ENCODE data around the gene FOXN4.
A peak's percentile ranks its signal among the peaks of the same experiment; 100 is the strongest.

Gene FOXN4

DNA sequence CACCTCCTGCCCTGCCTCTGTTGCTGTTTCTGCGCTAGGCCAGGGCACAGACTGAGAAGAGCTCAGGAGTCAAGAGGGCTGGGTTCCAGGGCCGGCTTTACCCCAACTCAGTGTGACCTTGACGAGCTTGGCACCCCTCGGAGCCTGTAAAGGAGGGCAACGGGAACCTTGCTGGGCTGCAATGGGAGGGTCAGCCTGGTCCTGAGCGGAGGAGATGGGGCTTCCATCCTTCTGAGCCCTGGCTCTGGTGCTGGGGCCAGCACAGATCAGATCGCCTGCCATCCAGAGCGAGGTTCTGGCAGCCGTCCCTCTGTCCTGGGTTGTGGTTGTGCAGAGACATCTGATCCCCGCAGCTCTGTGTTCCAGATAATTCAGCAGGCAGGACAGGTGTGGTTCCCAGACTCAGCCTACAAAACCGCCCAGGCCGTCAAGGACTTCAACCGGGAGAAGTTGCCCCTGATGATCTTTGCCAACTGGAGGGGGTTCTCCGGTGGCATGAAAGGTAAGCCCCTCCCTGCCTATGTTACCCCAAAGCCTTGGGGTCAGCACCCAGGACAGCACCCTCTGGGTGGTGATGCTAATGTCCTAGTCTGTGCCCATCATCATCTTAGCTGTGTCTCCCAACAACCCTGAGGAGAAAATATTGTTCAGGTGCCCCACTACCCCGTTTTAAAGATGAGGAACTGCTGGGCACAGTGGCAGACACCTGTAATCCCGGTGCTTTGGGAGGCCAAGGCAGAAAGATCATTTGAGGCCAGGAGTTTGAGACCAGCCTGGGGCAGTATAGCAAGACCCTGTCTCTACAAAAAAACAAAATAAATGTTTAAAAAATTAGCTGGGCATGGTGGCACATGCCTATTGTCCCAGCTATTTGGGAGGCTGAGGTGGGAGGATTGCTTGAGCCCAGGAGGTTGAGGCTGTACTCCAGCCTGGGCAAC lies 50.2 kb downstream of the FOXN4 start:
- DNase-seq (ENCODE audit: low read depth), result no peak

DNA sequence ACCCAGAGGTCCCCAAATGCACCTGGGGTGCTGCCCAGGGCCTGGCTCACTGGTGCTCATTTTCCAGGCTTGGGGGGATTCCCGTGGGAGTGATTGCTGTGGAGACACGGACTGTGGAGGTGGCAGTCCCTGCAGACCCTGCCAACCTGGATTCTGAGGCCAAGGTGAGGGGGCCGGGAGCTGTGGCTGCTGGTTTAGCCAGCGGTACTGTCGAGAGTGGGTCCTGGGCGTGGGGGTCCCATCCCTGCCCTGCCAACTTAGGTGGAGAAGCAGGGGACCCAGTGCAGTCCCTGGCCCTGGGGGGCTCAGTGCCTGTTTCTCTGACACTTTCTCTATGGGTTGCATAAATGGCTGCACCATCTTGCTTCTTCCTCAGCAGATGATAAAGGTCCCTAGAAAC lies 50.9 kb downstream of the FOXN4 start:
- DNase-seq (ENCODE audit: low read depth), result no peak

DNA sequence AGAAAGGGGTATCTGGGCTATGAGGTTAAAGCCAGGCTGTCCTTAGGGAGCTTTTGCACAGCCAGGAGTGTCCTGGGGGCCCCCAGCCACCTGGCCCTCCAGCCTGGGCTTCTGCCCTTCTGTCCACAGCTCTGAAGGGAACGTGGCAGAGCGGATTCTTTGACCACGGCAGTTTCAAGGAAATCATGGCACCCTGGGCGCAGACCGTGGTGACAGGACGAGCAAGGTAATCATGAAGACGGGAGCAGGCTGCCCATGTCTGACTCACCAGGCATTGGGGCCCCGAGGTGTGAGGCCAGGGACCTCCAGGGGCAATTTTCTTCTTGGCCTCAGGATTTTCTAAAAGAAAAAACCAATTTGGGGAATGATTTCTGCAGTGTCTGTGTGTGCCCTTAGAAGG lies 53.1 kb downstream of the FOXN4 start:
- DNase-seq (ENCODE audit: low read depth), result no peak

DNA sequence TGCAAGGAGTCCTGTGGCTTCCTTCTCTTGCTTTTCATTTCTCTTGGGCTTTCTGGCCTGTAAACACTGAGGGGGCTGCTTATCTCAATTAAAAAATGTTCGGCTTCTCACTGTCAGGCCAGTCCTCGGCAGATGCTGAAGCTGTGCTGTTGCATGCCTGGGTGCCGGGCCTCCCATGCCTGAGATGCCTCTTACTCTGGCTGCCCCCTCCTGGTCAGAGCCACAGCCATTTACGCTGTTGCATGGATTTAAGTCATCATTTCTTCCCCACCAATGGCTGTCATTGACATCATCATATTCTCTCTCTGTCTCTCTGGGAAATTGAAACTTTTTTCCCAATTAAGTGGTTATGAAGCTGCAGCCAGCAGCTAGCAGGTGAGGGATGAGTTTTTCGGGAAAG lies 53.7 kb downstream of the FOXN4 start:
- DNase-seq (ENCODE audit: low read depth), result peak; percentile 14

DNA sequence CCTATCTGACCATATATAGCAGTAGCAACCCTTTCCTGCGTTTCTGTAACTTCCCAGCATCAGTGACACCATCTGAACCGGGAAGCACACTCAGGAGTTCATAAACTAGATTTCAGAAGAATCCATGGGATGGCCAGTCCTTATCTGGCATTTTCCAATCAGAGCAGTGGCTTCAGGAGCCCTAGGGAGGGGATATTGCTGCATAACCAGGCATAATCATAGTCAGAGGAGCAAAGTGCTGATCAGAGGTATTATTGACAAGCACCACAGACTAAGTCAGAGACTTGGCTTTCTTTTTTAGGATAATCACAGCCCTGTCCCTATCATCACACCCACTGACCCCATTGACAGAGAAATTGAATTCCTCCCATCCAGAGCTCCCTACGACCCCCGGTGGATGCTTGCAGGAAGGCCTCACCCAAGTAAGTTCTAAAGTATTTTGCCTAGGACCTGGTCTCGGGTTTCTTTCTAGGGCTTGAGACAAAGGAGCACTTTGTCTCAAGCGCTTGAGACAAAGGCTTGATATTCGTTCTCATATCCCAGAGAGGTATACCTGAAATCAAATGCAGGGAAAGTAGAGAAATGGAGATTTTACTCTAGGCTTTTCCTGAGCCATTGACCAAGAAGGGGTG lies 55.1 kb downstream of the FOXN4 start:
- no peak for DNase-seq (ENCODE audit: low read depth)

DNA sequence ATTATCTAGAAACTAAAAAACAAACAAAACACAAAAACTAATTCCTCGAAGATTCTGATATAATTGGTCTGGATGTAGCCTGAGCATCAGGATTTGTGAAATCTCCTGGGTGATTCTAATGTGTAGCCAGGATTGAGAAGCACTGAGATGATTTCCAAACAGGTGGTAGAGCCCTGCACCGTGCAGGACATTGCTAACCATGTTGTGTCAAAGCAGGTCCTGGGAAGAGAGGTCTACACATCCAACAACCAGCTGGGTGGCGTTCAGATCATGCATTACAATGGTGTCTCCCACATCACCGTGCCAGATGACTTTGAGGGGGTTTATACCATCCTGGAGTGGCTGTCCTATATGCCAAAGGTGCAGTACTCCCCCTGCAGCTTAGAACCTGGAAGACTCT lies 56.3 kb downstream of the FOXN4 start:
- DNase-seq (ENCODE audit: low read depth), result no peak

DNA sequence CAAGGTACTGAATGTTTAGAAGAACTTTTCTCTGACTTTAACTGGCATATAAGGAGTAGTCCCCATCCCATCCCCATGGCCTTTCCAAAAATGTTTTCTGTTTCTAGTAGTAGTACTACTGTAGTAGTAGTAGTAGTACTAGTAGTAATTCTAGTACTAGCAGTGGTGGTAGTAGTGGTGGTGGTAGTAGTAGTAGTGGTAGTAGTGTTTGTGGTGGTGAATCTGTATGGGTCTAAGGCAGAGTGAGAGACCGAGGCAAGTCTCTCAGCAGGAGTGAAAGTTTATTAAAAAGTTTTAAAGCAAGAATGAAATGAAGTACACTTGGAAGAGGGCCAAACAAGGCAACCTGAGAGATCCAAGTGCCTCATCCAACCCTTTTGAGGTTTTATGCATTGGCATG lies 58.6 kb downstream of the FOXN4 start:
- DNase-seq (ENCODE audit: low read depth), result no peak

DNA sequence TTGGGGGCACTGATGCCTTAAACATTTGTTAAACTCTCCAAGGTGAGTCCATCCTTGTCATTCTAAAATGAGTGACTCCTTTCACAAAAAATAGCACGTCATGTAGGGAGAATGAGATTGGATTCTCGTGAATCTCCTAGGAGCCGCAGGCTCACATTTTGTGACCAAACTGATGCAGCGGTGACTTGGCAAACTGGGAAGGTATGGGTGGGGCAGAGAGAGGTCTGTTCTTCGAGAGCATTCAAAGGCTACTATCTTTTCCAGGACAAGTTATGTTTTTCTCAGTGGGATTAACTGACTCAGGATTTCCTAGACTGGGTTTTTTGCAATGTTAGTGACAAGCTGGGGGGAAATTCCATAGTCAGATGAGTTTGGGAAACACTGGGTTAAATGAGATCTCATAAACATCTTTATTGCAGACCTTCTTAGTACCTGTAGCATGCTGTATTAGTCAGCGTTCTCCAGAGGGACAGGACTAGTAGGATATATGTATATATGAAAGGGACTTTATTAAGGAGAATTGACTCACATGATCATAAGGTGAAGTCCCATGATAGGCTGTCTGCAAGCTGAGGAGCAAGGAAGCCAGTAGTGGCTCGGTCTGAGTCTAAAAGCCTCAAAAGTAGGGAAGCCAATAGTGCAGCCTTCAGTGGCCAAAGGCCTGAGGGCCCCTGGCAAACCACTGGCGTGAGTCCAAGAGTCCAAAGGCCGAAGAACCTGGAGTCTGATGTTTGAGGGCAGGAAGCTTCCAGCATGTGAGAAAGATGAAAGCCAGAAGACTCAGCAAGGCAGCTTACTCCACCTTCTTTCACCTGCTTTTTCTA lies 61.0 kb downstream of the FOXN4 start:
- no peak for DNase-seq (ENCODE audit: low read depth)

DNA sequence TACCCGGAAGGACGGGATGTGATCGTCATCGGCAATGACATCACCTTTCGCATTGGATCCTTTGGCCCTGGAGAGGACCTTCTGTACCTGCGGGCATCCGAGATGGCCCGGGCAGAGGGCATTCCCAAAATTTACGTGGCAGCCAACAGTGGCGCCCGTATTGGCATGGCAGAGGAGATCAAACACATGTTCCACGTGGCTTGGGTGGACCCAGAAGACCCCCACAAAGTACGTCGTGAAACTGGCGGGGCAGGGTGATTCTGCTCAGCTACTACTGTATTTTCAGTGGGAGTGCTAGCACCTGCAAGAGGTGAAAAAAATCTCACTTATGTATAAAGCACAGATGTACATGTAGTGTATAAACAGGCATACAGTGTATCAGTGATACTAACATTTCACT lies 62.9 kb downstream of the FOXN4 start:
- no peak for DNase-seq (ENCODE audit: low read depth)

DNA sequence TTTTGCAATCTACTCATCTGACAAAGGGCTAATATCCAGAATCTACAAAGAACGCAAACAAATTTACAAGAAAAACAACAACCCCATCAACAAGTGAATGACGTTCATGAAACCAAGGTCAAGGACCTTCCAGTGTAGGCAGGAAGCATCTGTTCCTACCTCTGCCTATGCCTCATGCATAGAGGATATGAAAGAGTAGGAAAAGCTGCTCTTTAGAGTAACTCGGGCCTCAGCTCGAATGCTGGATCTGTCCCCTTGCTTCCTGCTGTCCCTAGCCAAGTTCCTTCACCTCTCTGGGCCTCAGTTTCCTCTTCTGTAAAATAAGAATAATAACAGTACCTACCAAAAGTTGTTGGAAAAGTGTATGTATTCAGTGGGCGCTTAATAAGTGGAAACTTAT lies 65.0 kb downstream of the FOXN4 start:
- no peak for DNase-seq (ENCODE audit: low read depth)

DNA sequence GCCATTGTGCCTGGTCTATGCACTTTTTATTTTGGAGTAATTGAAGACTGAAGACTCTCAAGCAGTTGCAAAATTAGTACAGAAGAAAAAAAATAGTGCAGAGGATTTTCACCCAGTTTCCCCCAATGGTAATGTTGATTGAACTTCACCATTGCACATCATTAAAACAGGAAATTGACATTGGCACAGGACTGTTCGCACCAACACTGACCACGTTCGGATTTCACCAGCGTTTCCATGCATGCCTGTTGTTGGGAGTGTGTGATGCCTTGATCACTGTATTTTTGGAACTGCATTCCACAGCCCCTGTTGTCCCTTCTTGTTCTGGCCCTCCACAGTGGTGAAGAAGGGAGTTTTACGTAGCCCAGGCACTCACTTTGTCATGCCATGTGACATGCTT lies 67.1 kb downstream of the FOXN4 start:
- no peak for DNase-seq (ENCODE audit: low read depth)

DNA sequence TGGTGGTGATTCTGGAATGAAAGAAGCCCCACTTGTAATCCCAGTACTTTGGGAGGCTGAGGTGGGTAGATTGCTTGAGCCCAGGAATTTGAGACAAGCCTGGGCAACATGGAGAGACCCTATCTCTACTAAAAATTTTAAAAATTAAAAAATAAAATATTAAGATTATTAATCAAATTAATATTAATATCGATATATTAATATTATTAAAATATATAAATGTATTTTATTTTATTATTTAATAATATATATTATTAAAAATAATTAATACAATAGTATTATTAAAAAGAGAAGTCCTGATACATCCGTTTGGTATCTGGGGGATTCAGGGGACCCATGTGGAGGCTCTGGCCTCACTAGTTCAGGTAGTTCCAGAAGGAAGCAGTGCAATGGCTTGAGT lies 68.7 kb downstream of the FOXN4 start:
- no peak for DNase-seq (ENCODE audit: low read depth)

DNA sequence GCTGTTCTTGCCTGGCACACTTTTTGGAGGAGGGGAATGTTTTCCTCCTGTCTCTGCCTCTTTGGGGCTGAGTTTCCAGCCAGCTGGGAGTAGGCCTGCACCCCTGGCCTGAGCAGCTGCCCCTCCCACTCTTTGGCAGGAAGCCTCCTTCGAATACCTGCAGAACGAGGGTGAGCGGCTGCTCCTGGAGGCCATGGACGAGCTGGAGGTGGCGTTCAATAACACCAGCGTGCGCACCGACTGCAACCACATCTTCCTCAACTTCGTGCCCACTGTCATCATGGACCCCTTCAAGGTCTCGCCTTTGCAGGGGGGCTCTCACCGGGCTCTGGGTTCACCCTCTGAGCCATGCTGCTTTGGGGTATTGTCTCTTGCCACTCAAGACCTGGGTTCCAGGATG lies 69.4 kb downstream of the FOXN4 start:
- DNase-seq (ENCODE audit: low read depth), result no peak

DNA sequence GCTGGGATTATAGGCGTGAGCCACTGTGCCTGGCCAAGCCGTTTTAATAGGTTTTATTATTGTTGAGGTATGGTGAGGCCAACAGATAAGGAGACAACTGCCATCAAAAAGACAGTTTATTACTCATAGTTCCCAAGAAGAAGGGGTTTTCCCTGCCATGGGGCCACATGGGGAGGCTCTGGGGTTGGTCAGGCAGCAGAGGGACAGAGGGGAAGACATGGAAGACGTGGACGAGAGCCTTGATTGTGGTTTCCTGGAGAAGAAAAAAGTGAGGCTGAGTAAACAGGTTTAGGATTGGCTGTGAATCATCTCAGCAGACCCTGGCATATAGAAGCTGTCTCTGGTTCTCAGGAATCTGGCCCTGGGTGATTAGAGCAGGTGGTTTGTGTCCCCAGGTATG lies 69.9 kb downstream of the FOXN4 start:
- no peak for DNase-seq (ENCODE audit: low read depth)

DNA sequence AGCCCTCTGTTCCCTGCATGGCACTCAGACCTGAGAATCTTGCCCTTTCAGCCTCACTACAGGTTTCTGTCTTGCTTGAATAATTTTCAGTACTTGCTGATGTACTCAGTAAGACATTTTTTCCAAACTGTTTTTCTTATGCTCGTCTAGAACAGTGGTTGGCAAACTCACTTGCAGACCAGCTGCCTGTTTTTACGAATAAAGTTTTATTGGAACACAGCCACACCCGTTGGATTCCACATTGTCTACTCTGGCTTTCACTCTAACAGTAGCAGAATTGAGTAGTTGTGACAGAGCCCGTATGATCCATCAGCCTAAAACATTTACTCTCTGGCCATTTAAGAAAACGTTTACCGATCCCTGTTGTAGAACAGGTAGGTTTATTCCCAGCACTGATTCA lies 72.8 kb downstream of the FOXN4 start:
- DNase-seq (ENCODE audit: low read depth), result no peak

DNA sequence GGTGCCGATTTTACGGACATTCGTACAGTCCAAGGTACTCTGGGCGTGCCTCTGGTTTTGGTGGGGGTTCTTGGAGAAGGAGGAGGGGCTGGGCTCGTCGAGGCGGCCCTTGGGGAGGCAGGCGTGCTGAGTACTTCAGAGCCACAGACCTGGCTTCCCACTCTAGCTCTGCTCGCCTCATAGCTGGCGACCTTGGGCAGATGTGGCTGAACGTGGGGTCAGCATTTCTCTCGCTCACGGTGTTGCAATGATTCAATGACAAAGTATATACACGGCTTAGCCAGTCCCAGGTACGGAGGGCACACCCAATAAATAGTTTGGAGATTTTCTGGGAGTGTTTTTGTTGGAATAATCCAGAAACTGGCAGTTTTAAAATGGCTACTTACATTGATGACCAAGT lies 75.1 kb downstream of the FOXN4 start:
- DNase-seq (ENCODE audit: low read depth), result no peak

DNA sequence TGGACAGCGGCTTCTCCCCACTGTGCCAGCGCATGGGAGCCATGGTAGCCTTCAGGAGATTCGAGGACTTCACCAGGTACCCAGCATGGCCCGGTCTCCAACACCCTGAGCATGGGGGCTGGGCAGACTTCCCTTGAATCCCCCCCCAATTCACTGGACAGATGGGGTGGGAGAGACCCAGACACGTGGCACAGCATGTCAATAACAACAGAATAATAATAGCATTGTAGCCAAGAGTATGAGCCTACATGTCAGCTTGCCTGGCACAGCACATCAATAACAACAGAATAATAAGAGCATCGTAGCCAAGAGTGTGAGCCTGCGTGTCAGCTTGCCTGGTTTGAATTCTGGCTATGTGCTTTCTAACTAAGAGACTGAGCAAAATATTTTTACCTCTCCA lies 76.4 kb downstream of the FOXN4 start:
- DNase-seq (ENCODE audit: low read depth), result no peak

DNA sequence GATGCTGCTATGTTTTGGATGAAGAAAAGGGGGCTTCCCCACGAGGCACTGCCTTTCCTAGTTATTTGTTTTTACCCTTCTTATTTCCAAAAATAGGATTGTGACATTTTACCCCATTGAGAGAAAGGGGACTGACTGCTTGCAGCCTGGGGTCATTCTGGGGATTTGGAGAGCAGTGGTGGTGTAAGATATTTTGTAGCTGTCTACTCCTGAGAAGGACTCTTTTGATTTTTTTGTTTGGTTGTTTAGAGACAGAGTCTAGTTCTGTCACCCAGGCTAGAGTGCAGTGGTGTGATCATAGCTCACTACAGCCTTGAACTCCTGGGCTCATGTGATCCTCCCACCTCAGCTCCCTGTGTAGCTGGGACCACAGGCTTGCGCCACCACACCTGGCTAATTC lies 78.9 kb downstream of the FOXN4 start:
- no peak for DNase-seq (ENCODE audit: low read depth)

DNA sequence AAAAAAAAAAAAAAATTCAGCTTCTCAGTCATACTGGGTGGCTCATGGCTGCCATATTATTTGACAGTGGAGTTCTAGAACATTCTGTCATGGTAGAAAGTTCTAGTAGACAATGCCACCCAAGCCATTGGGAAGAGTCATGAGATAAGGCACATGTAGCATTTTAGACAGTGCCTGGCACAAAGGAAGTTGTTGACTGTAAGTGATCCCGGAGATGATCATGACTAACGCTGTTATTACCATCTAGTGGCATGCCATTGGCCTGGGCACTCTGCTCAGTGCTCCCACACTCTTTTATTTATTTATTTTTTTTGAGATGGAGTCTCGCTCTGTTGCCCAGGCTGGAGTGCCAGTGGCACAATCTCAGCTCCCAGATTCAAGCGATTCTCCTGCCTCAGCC lies 80.4 kb downstream of the FOXN4 start:
- no peak for DNase-seq (ENCODE audit: low read depth)
